GM06990 (cell line): Measurements from ENCODE around the gene LRRC32.

Experiments used
- DNase-seq: peaks from one replicate; pipeline ENCODE4 v3.0.0-alpha.2; 2011; ENCODE audit not compliant: insufficient read length; ENCODE audit errors: extremely low read depth
- H3K27me3 ChIP-seq: replicated peaks from 2 replicates; pipeline ENCODE4 v1.6.0; 2011; ENCODE audit warnings: low read length; ENCODE audit not compliant: control insufficient read depth, insufficient read depth
- H3K36me3 ChIP-seq: 2 replicates; pipeline ENCODE4 v1.5.1; 2011; ENCODE audit warnings: low read length; ENCODE audit not compliant: control insufficient read depth, insufficient read depth
- H3K4me3 ChIP-seq: replicated peaks from 2 replicates; pipeline ENCODE4 v1.5.1; 2011; ENCODE audit warnings: low read depth, mild to moderate bottlenecking, control low read depth, low read length
- CTCF ChIP-seq: IDR thresholded peaks from 2 replicates; pipeline ENCODE4 v1.5.1; 2011; ENCODE audit warnings: low read length, control low read depth, mild to moderate bottlenecking, inconsistent platforms; ENCODE audit not compliant: insufficient read depth, poor library complexity, severe bottlenecking

LRRC32 gene

DNA sequence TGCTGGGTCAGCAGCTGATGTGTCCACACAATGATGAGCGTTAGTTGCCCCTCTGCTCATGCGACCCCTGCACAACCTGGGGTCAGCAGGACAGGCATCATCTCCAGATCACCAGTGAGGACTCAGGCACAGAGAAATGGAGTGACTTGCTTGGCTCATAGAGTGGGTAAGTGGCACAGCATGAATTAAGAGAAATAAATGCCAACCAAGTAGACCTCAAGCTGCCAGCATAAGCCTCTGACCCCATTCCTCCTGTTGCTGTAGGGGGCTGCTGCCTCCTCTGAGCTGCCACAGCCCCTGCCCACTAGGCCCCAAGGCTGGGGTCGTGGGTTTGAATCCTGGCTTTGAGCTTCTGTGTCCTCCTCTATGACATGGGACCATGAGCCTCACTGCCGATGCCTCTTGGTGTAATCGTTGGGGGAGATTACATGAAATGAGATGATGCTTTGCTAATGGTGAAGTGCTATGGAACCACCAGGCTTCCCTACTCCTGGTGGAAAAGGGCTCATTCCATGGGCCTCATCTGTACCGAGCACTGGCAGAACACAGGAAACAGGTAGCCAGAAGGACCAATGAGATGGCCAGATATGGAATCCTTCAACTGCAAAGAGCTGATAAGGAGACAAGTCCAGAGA is 33.6 kb downstream of the LRRC32 start:
- no peaks in the 10 kb centered on the region; the same call in none of the 2 replicates for H3K27me3 ChIP-seq
- no peak for TF ChIP-seq CTCF
- no peak overlapping the region for H3K4me3 ChIP-seq
- H3K36me3 ChIP-seq, result no peaks in the 10 kb centered on the region
- no peak for DNase-seq

GRCh38 chr11:76635991-76636738 is 34.4 kb downstream of the LRRC32 start:
- Histone ChIP-seq H3K4me3 (no peak overlapping the region), H3K27me3 (no peaks in the 10 kb centered on the region; the same call in none of the 2 replicates), H3K36me3 (no peaks in the 10 kb centered on the region)
- no peak for TF ChIP-seq CTCF
- DNase-seq, result no peak

GRCh38 chr11:76634886-76635285 is 35.7 kb downstream of the LRRC32 start:
- no peak for DNase-seq
- TF ChIP-seq CTCF, result no peak
- Histone ChIP-seq H3K4me3 (no peak overlapping the region), H3K36me3 (no peaks in the 10 kb centered on the region), H3K27me3 (no peaks in the 10 kb centered on the region; the same call in none of the 2 replicates)

DNA sequence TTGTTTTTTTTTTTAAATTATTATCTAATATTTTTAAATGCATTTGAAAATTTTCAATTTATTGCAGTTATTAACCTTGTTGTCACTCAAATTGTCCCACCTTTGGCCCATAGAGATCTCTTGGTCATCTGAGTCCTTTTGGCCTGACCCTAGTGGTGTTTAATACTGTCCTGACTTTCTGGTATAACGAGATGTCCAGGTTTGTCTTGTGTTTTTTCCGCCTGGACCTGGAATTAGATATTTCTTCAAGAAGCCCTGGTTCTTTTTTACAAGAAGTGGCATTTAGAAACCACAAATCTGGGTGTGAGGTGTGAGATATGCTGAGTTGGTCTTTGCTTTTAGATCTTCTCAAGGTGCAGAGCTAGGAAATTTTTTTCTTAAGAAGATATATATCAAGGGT is 38.1 kb downstream of the LRRC32 start:
- no peak for DNase-seq
- Histone ChIP-seq H3K4me3 (no peak overlapping the region), H3K36me3 (no peaks in the 10 kb centered on the region), H3K27me3 (no peaks in the 10 kb centered on the region; the same call in none of the 2 replicates)
- TF ChIP-seq CTCF, result no peak

GRCh38 chr11:76631566-76632308 is 38.8 kb downstream of the LRRC32 start:
- Histone ChIP-seq H3K36me3 (no peaks in the 10 kb centered on the region), H3K27me3 (no peaks in the 10 kb centered on the region; the same call in none of the 2 replicates), H3K4me3 (no peak overlapping the region)
- DNase-seq, result no peak
- no peak for TF ChIP-seq CTCF
